Smooth muscle cell (in vitro differentiated cells): ENCODE results near the gene ATG101. TPM values are rescaled to one million over a fixed set of nuclear protein-coding genes. Genes with fewer than 3 reads are reported as not detected.

ENCODE experiments used
- DNase-seq: peaks from one replicate; lab custom pipeline; 2025; ENCODE audit not compliant: unreplicated experiment; lab: John Stamatoyannopoulos, UW
- H2AFZ ChIP-seq: fragments of 200-600 bp; sonication (generic); 2 replicates; pipeline ENCODE4 v1.6.0; 2016; ENCODE audit warnings: antibody characterized with exemption, low read depth, mild to moderate bottlenecking
- H3F3A ChIP-seq: fragments of 200-600 bp; sonication (generic); 2 replicates; pipeline ENCODE4 v1.6.0; 2017; ENCODE audit warnings: antibody characterized with exemption, low read depth
- H3K27ac ChIP-seq: fragments of 200-600 bp; sonication (generic); 2 replicates; pipeline ENCODE4 v1.5.1; 2016; ENCODE audit warnings: low read depth, mild to moderate bottlenecking
- H3K27me3 ChIP-seq: fragments of 200-600 bp; sonication (generic); 2 replicates; pipeline ENCODE4 v1.6.1; 2016; ENCODE audit warnings: low read depth, mild to moderate bottlenecking
- H3K36me3 ChIP-seq: fragments of 200-600 bp; sonication (generic); 2 replicates; pipeline ENCODE4 v1.5.1; 2016; ENCODE audit warnings: low read depth
- H3K4me1 ChIP-seq: fragments of 200-600 bp; sonication (generic); 2 replicates; pipeline ENCODE4 v1.5.1; 2016; ENCODE audit warnings: low read depth
- H3K4me2 ChIP-seq: fragments of 200-600 bp; sonication (generic); 2 replicates; pipeline ENCODE4 v1.6.0; 2016; ENCODE audit warnings: mild to moderate bottlenecking
- H3K4me3 ChIP-seq: fragments of 200-600 bp; sonication (generic); 2 replicates; pipeline ENCODE4 v1.5.1; 2016; ENCODE audit warnings: mild to moderate bottlenecking
- H3K79me2 ChIP-seq: fragments of 200-600 bp; sonication (generic); 2 replicates; pipeline ENCODE4 v1.6.0; 2016; ENCODE audit warnings: low read depth, mild to moderate bottlenecking
- H3K9ac ChIP-seq: fragments of 200-600 bp; sonication (generic); 2 replicates; pipeline ENCODE4 v1.6.0; 2016; ENCODE audit warnings: low read depth
- H3K9me3 ChIP-seq: fragments of 200-600 bp; sonication (generic); replicated peaks from 2 replicates; pipeline ENCODE4 v1.5.1; 2016; ENCODE audit warnings: low read depth
- H4K20me1 ChIP-seq: fragments of 200-600 bp; sonication (generic); 2 replicates; pipeline ENCODE4 v1.6.0; 2016; ENCODE audit warnings: low read depth
- CTCF ChIP-seq: fragments of 200-600 bp; sonication (generic); IDR thresholded peaks from 2 replicates; pipeline ENCODE4 v1.5.1; 2017; ENCODE audit warnings: borderline replicate concordance, mild to moderate bottlenecking, antibody characterized with exemption; ENCODE audit not compliant: insufficient read depth, poor library complexity, severe bottlenecking
- WGBS: methylation state at CpG from one replicate; pipeline ENCODE4 v1.1.7; 2016; ENCODE audit warnings: low lambda C conversion rate; 5-methylcytosine and 5-hydroxymethylcytosine counted together
- polyA plus RNA-seq: library from polyadenylated mRNA; unstranded; fragments of >200 nt; fragmentation: Nextera tagmentation; extraction: Ambion mirVana; gene quantifications from 2 replicates; pipeline ENCODE4 v1.2.1, GENCODE V29; 2016
- total RNA-seq: library from RNA; depleted of rRNA; stranded (reverse); fragments of >200 nt; gene quantifications from 2 replicates; pipeline ENCODE4 v1.2.3, GENCODE V29; 2014

ATG101 gene
- total and polyA plus RNA-seq, 2 experiments from 2014 or later = 73.4 to 114 TPM

DNA sequence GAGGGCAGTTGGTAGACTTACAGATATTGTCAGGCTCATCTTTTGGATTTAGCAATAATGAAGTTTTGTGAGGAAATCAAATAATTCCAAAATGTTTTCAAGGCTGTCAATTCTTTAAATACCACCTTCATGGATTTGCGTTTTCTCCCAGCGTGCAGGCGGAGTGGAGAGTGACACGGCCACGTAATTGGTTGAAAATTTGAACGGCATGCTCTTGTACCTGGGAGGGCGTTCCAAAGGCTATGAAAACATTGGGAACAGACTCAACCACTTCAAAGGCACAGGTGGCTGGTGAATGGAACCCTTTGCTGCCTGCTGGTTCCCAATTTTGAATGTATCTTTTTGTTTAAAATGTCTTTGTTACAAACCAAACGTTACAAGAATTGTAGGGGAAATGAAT is 22.1 kb downstream of the ATG101 start:
- no peak for DNase-seq
- Histone ChIP-seq H2AFZ (no peak overlapping the region), H3F3A (no peaks in the 10 kb centered on the region), H4K20me1 (no peaks in the 10 kb centered on the region), H3K9me3 (no peaks in the 10 kb centered on the region), H3K36me3 (no peaks in the 10 kb centered on the region), H3K4me3 (no peak overlapping the region), H3K4me2 (no peak overlapping the region), H3K79me2 (no peaks in the 10 kb centered on the region), H3K27me3 (peaks cover 27% of the 10 kb centered on the region), H3K9ac (no peak overlapping the region), H3K27ac (no peak overlapping the region), H3K4me1 (no peaks in the 10 kb centered on the region)
- no peak for TF ChIP-seq CTCF
- 82% methylated on average over 8 of the region's 8 CpGs for WGBS

- no peak for TF ChIP-seq CTCF
- Histone ChIP-seq H4K20me1 (no peaks in the 10 kb centered on the region), H3K4me2 (no peak overlapping the region), H3F3A (no peaks in the 10 kb centered on the region), H3K27ac (no peak overlapping the region), H3K36me3 (no peaks in the 10 kb centered on the region), H3K27me3 (peaks cover 38% of the 10 kb centered on the region), H3K79me2 (no peaks in the 10 kb centered on the region), H3K4me1 (no peaks in the 10 kb centered on the region), H3K9ac (no peak overlapping the region), H3K9me3 (no peaks in the 10 kb centered on the region), H3K4me3 (no peak overlapping the region), H2AFZ (no peak overlapping the region)
- no peak for DNase-seq
- WGBS = 96% methylated on average over 7 of the region's 7 CpGs
Observed at GRCh38 chr12:52093346-52093745, 23.6 kb downstream of the ATG101 start.

DNA sequence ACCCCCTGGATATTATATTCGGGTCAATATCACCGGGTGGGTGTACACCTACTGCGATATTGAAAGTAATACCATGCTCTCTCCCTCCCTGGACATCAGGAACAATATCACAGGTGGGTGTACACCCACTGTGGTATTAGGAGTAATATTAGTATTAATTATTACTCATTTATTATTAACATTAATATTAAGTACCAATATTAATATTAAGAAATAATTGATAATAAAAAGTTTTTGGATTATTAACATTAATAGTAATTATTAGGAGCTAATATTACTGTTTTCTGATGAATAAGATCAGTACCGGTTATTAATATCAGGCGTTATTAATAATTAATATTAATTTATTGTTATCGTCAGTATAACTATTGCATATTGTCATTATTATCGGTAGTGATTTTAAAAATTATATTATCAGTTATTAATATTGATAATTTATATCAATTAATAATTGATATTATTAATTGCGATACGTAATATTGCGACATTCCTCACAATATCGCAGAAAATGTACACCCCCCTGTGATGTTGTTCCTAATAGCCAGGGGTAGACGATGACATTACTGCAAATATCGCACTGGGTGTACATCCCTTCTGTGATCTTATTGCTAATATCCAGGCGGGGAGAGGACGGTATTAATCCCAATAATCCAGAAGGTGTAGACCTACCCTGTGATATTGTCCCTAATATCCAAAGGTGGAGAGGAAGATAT is 26.7 kb downstream of the ATG101 start:
- H2AFZ ChIP-seq = no peak overlapping the region
- H3K4me2 ChIP-seq = no peak overlapping the region

More for the DNA sequence above, 26.7 kb downstream of the ATG101 start:
- Histone ChIP-seq H3K9me3 (no peaks in the 10 kb centered on the region), H3K27ac (no peak overlapping the region), H4K20me1 (no peaks in the 10 kb centered on the region), H3K79me2 (no peaks in the 10 kb centered on the region), H3K9ac (no peak overlapping the region), H3K36me3 (no peaks in the 10 kb centered on the region), H3K4me3 (no peak overlapping the region), H3K27me3 (peaks cover 43% of the 10 kb centered on the region), H3F3A (no peaks in the 10 kb centered on the region), H3K4me1 (no peaks in the 10 kb centered on the region)
- TF ChIP-seq CTCF = no peak
- DNase-seq = no peak
- 92% methylated on average over 15 of the region's 15 CpGs for WGBS
